Natural killer cell treated with Interleukin-12 subunit alpha and Interleukin-12 subunit beta and Interleukin-15 and Interleukin-18, amount 100 ng/mL, for 72 hours (primary cell): ENCODE measurements around the gene ZNF74. TPM values are rescaled to one million over a fixed set of nuclear protein-coding genes. Genes with fewer than 3 reads are reported as not detected.

Experiments
- ATAC-seq, 2 donors: fragments of 150-1000 bp; cut with Tn5 transposase in 1 of 2; sonication (Bioruptor Pico), chemical (Tn5 transposase) in 1 of 2; 2 replicates each; pipeline ENCODE4 v1.10.0; 2021
- DNase-seq: peaks from one replicate; pipeline ENCODE4 v3.0.0; 2022; ENCODE audit warnings: low spot score
- H3K27ac Mint-ChIP-seq, 2 donors: 1 replicate in 1 of 2; 2 replicates in 1 of 2; pipeline ENCODE4 v1.8.0; 2022; ENCODE audit warnings: mixed read lengths in 2 of 2, mild to moderate bottlenecking in 1 of 2, moderate library complexity in 1 of 2
- H3K27me3 Mint-ChIP-seq, 2 donors: 1 replicate in 1 of 2; 2 replicates in 1 of 2; pipeline ENCODE4 v1.8.0; 2022; ENCODE audit warnings: mixed read lengths in 2 of 2
- H3K36me3 Mint-ChIP-seq: one replicate; pipeline ENCODE4 v1.8.0; 2022; ENCODE audit warnings: mixed read lengths
- H3K4me1 Mint-ChIP-seq, 2 donors: 1 replicate in 1 of 2; 2 replicates in 1 of 2; pipeline ENCODE4 v1.8.0; 2022; ENCODE audit warnings: low read depth in 2 of 2, mixed read lengths in 2 of 2, mild to moderate bottlenecking in 1 of 2
- H3K4me3 Mint-ChIP-seq: one replicate; pipeline ENCODE4 v1.8.0; 2022; ENCODE audit warnings: mixed read lengths
- H3K9me3 Mint-ChIP-seq: 2 replicates; pipeline ENCODE4 v1.8.0; 2022; ENCODE audit warnings: mixed read lengths
- total RNA-seq, 2 donors: library from RNA; stranded (reverse); gene quantifications; one replicate each; pipeline ENCODE4 v1.2.3, GENCODE V29; 2022

ZNF74 gene
- total RNA-seq, 2 donors from 2014 or later = 3.7 to 11.9 TPM

GRCh38 chr22:20453222-20453621, 59.3 kb downstream of the ZNF74 start:
- DNase-seq = no peak
- Mint-ChIP-seq H3K9me3 (no peaks in the 10 kb centered on the region), H3K4me3 (no peak overlapping the region), H3K4me1 (peaks cover 9 to 10% of the 10 kb centered on the region in 2 donors), H3K36me3 (no peaks in the 10 kb centered on the region), H3K27ac (no peak overlapping the region), H3K27me3 (no peaks in the 10 kb centered on the region)
- no peak for ATAC-seq

GRCh38 chr22:20455709-20456063, 61.7 kb downstream of the ZNF74 start:
- DNase-seq (no peak), ATAC-seq (no peak)
- H3K27ac Mint-ChIP-seq = no peak overlapping the region
- H3K27me3 Mint-ChIP-seq = no peaks in the 10 kb centered on the region
- no peaks in the 10 kb centered on the region for H3K36me3 Mint-ChIP-seq
- H3K9me3 Mint-ChIP-seq = no peaks in the 10 kb centered on the region
- H3K4me1 Mint-ChIP-seq = peaks cover 9 to 14% of the 10 kb centered on the region in 2 donors
- H3K4me3 Mint-ChIP-seq = no peak overlapping the region

- H3K27ac Mint-ChIP-seq = peak overlapping the region in 1 of 2 donors; percentile 53
- ATAC-seq = peak; percentile 87 to 88
Measured at GRCh38 chr22:20456064-20456721, 62.2 kb downstream of the ZNF74 start.

GRCh38 chr22:20456722-20457076, 62.7 kb downstream of the ZNF74 start:
- no peaks in the 10 kb centered on the region for H3K36me3 Mint-ChIP-seq
- H3K27ac Mint-ChIP-seq = peak overlapping the region in 1 of 2 donors; percentile 53
- no peaks in the 10 kb centered on the region for H3K27me3 Mint-ChIP-seq
- no peaks in the 10 kb centered on the region for H3K9me3 Mint-ChIP-seq
- H3K4me3 Mint-ChIP-seq = no peak overlapping the region
- ATAC-seq = no peak
- peaks cover 9 to 14% of the 10 kb centered on the region in 2 donors for H3K4me1 Mint-ChIP-seq
- DNase-seq = no peak

More at GRCh38 chr22:20456064-20456721, 62.2 kb downstream of the ZNF74 start:
- Mint-ChIP-seq H3K27me3 (no peaks in the 10 kb centered on the region), H3K4me1 (peaks cover 9 to 14% of the 10 kb centered on the region in 2 donors), H3K4me3 (no peak overlapping the region), H3K9me3 (no peaks in the 10 kb centered on the region), H3K36me3 (no peaks in the 10 kb centered on the region)
- peak; percentile 74 for DNase-seq

GRCh38 chr22:20457506-20458240, 63.7 kb downstream of the ZNF74 start:
- Mint-ChIP-seq H3K4me1 (peaks cover 13 to 17% of the 10 kb centered on the region in 2 donors), H3K36me3 (no peaks in the 10 kb centered on the region), H3K9me3 (no peaks in the 10 kb centered on the region), H3K27ac (no peak overlapping the region), H3K27me3 (no peaks in the 10 kb centered on the region), H3K4me3 (no peak overlapping the region)
- no peak for ATAC-seq
- DNase-seq = no peak

Other genes starting within 250 kb of the ZNF74 start
- under 1 TPM in 1 of 2 donors, not detected in 1; 0.36 TPM for gene CCDC188, start 243.1 kb upstream of the ZNF74 start, total RNA-seq
- under 1 TPM; 0.48 to 0.78 TPM for gene RTN4R, start 125.8 kb upstream of the ZNF74 start, total RNA-seq
- gene DGCR6L, start 74.1 kb upstream of the ZNF74 start, total RNA-seq = 10 to 100 TPM; 18.7 to 27.2 TPM
- gene SCARF2, start 43.7 kb downstream of the ZNF74 start, total RNA-seq = under 1 TPM in 1 of 2 donors, not detected in 1; 0.48 TPM
- 10 to 100 TPM; 15.9 to 21.0 TPM for gene KLHL22, start 101.6 kb downstream of the ZNF74 start, total RNA-seq
- gene MED15, start 113.5 kb downstream of the ZNF74 start, total RNA-seq = 100 to 1,000 TPM; 171 to 178 TPM